OCI-LY7 (cell line): ENCODE data around the gene KIF5A. TPM values are rescaled to one million over a fixed set of nuclear protein-coding genes. Genes with fewer than 3 reads are reported as not detected.

Source experiments
- BruUV-seq: library from RNA; stranded (reverse); fragments of 400-500 nt; replicated peaks from 2 replicates; lab custom pipeline; 2021; lab: Mats Ljungman, UMichigan
- CTCF ChIA-PET: fragments of 300-600 bp; sonication (Branson Sonifier 250); formaldehyde crosslinking; loops from one replicate; lab custom pipeline; 2022; ENCODE audit warnings: antibody characterized with exemption; ENCODE audit not compliant: unreplicated experiment; lab: Charles Lee
- POLR2A ChIA-PET: fragments of 300-600 bp; sonication (Branson Sonifier 250); formaldehyde crosslinking; loops from one replicate; lab custom pipeline; 2022; ENCODE audit warnings: antibody characterized with exemption; lab: Charles Lee
- DNase-seq: peaks from one replicate; pipeline ENCODE4 v3.0.0-alpha.2; 2015; ENCODE audit warnings: low spot score
- H2AFZ ChIP-seq: fragments of 200-600 bp; sonication (generic), shearing (Covaris generic); 2 replicates; pipeline ENCODE4 v1.6.1; 2014; ENCODE audit warnings: mild to moderate bottlenecking, antibody characterized with exemption, low read length, moderate library complexity
- H3K27ac ChIP-seq: fragments of 200-600 bp; sonication (generic); 2 replicates; pipeline ENCODE4 v1.5.1; 2014; ENCODE audit warnings: mixed run types, low read depth, mild to moderate bottlenecking, moderate library complexity, low read length, inconsistent platforms; ENCODE audit not compliant: poor library complexity, severe bottlenecking
- H3K36me3 ChIP-seq: fragments of 200-600 bp; sonication (generic); 2 replicates; pipeline ENCODE4 v1.6.1; 2014; ENCODE audit warnings: mild to moderate bottlenecking, antibody characterized with exemption, low read length, moderate library complexity, mixed read lengths; ENCODE audit not compliant: insufficient read depth
- H3K4me1 ChIP-seq: fragments of 200-600 bp; sonication (generic); 2 replicates; pipeline ENCODE4 v1.5.1; 2014; ENCODE audit warnings: mild to moderate bottlenecking, low read length; ENCODE audit not compliant: insufficient read depth, poor library complexity, severe bottlenecking
- H3K4me2 ChIP-seq: fragments of 200-600 bp; sonication (generic); 2 replicates; pipeline ENCODE4 v1.6.1; 2014; ENCODE audit warnings: mild to moderate bottlenecking, low read length
- H3K4me3 ChIP-seq: fragments of 200-600 bp; sonication (generic); 2 replicates; pipeline ENCODE4 v1.5.1; 2014; ENCODE audit warnings: mild to moderate bottlenecking, low read depth, low read length; ENCODE audit not compliant: poor library complexity, severe bottlenecking
- H3K79me2 ChIP-seq: fragments of 200-600 bp; sonication (generic); 2 replicates; pipeline ENCODE4 v1.6.1; 2016; ENCODE audit warnings: low read depth, mild to moderate bottlenecking, low read length, moderate library complexity, mixed read lengths; ENCODE audit not compliant: insufficient read depth
- H3K9me2 ChIP-seq: fragments of 200-600 bp; sonication (generic); 2 replicates; pipeline ENCODE4 v1.6.1; 2016; ENCODE audit warnings: mild to moderate bottlenecking, low read length, mixed read lengths; ENCODE audit not compliant: insufficient read depth
- H3K9me3 ChIP-seq: fragments of 200-600 bp; sonication (generic); 2 replicates; pipeline ENCODE4 v1.6.1; 2014; ENCODE audit warnings: mild to moderate bottlenecking, mixed run types, low read length, mixed read lengths
- H4K20me1 ChIP-seq: fragments of 200-600 bp; sonication (generic); 2 replicates; pipeline ENCODE4 v1.6.1; 2014; ENCODE audit warnings: mild to moderate bottlenecking, antibody characterized with exemption, low read length, moderate library complexity, mixed read lengths; ENCODE audit not compliant: insufficient read depth
- CTCF ChIP-seq: fragments of 200-600 bp; sonication (generic); conservative IDR thresholded peaks from 2 replicates; pipeline ENCODE4 v1.5.1; 2014; ENCODE audit warnings: mild to moderate bottlenecking, antibody characterized with exemption, low read length, moderate library complexity, mixed read lengths
- EZH2phosphoT487 ChIP-seq: fragments of 200-600 bp; sonication (generic); IDR thresholded peaks from 2 replicates; pipeline ENCODE4 v1.6.1; 2018; ENCODE audit warnings: low read depth, borderline replicate concordance, mild to moderate bottlenecking, mixed run types, antibody characterized with exemption, low read length, moderate library complexity, mixed read lengths
- intact Hi-C: fragments of 100-400 bp; cut with micrococcal nuclease; formaldehyde crosslinking; loops from one replicate; pipeline ENCODE4 v1.10.0; 2022; ENCODE audit not compliant: unreplicated experiment
- total RNA-seq, 2 experiments: library from RNA; depleted of rRNA in 1 of 2; stranded (reverse); fragments of >200 nt in 1 of 2; shearing (Covaris generic) in 1 of 2; gene quantifications; 2 replicates each; pipeline ENCODE4 v1.2.3, GENCODE V29; 2014 to 2022

KIF5A gene
- total RNA-seq, 2 experiments from 2014 or later = 0.09 to 1.6 TPM

DNA sequence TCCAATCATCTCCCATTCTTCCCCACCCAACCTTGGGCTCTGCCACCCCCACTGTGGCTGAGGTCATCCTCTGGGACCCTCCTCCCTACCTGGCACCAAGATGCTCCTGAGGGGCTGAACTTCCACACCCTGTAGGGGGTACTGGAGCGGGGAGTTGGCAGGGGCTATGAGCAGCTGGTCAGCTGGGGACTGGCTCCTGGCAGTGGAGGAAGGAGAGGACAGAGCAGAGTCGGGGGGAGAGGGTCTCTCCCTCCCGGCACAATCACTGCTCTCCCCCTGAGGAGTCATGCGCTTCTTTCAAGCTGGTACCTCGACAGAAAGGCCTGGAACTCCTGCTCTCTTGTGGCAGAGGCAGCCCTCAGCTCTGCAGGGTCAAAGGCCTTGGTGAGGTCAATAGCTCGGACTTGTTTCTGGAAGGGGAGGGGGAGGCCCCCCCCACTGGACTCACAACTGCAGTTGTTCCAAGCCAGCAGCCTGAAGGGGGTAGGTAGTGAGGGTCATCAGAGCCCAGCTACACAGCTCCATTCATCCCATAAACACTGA is 81.1 kb downstream of the KIF5A start:
- Histone ChIP-seq H3K4me1 (no peaks in the 10 kb centered on the region), H2AFZ (no peak overlapping the region), H3K9me3 (no peaks in the 10 kb centered on the region), H3K79me2 (no peaks in the 10 kb centered on the region), H3K36me3 (no peaks in the 10 kb centered on the region), H3K4me3 (no peak overlapping the region), H3K27ac (no peak overlapping the region), H4K20me1 (no peaks in the 10 kb centered on the region), H3K9me2 (no peaks in the 10 kb centered on the region), H3K4me2 (no peak overlapping the region)
- CTCF ChIA-PET = interaction anchor here (0.6 to 0.8 kb wide), 2 partner anchors 16 to 514 kb away, joined by 3 read pairs; no protein-coding TSS in a partner anchor
- TF ChIP-seq CTCF (no peak), EZH2phosphoT487 (no peak)
- no peak for DNase-seq
- intact Hi-C loops = loop anchor here (5.0 kb wide), 1 partner anchor 61 kb away; the partner anchor contains the start of gene OS9
- POLR2A ChIA-PET = interaction anchor here (1.3 kb wide), 1 partner anchor 111 kb away, joined by 3 read pairs; no protein-coding TSS in a partner anchor
- no TSS peak for BruUV-seq

DNA sequence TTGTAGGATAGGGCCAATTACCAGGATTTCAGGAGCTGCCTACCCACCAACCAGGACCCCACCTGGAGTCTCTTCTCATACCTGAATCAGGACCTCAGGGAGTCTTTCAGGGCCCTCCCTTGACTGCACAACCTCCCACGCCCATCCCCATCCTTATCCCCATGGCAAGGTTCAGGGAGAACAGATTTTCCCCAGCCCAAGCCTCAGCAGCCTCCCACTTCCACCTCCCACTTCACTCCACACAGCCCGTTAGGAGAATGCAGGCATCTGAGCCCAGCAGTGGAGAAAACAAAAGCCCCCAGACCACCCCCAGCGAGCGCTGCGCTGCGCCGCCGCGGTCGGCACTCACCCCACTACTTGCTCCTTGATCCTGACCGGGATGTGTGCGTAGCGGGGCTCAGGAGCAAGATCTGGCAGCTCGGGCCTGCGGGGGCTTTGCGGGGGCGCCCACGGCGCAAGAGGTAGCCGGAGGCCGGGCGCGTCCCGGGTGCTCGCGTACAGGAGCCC is 81.8 kb downstream of the KIF5A start:
- no peak for DNase-seq
- TF ChIP-seq CTCF (no peak), EZH2phosphoT487 (no peak)
- Histone ChIP-seq H3K4me2 (no peak overlapping the region), H2AFZ (no peak overlapping the region), H3K27ac (no peak overlapping the region), H4K20me1 (no peaks in the 10 kb centered on the region), H3K36me3 (no peaks in the 10 kb centered on the region), H3K4me1 (no peaks in the 10 kb centered on the region), H3K9me3 (no peaks in the 10 kb centered on the region), H3K79me2 (no peaks in the 10 kb centered on the region), H3K4me3 (no peak overlapping the region), H3K9me2 (no peaks in the 10 kb centered on the region)
- intact Hi-C loops = loop anchor here (5.0 kb wide), 1 partner anchor 61 kb away; the partner anchor contains the start of gene OS9
- CTCF ChIA-PET = no interaction called here
- no TSS peak for BruUV-seq
- POLR2A ChIA-PET = interaction anchor here (1.3 kb wide), 1 partner anchor 110 kb away, joined by 3 read pairs; no protein-coding TSS in a partner anchor
